ENCODE results near the gene RANBP10. TPM values are rescaled to one million over a fixed set of nuclear protein-coding genes. Genes with fewer than 3 reads are reported as not detected.

Gene RANBP10
- total and polyA plus RNA-seq, 2 experiments from 2014 or later, result 9.0 to 13.6 TPM

DNA sequence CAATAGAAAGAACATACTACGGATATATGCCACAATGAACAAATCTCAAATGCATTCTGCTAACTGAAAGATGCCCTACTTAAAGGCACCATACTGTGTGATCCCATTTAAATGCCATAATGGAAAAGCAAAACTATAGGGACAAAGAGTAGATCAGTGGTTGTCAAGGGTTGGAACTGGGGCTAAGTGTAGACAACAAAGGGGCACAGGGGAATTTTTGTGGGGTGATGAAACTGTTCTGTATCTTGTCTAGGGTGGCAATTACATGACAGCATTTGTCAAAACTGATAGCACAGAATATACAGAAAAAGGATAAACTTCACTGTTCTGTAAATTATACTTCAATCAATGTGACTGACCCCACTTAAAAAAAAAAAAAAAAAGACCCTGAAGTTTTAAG, 104.9 kb downstream of the RANBP10 start (continued):
- TF ChIP-seq, protein P1, sequence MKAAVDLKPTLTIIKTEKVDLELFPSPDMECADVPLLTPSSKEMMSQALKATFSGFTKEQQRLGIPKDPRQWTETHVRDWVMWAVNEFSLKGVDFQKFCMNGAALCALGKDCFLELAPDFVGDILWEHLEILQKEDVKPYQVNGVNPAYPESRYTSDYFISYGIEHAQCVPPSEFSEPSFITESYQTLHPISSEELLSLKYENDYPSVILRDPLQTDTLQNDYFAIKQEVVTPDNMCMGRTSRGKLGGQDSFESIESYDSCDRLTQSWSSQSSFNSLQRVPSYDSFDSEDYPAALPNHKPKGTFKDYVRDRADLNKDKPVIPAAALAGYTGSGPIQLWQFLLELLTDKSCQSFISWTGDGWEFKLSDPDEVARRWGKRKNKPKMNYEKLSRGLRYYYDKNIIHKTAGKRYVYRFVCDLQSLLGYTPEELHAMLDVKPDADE (IDR thresholded peaks at IDR 0.05), result no peak
- TF ChIP-seq CREB1 (CRISPR knock-in tag; IDR thresholded peaks at IDR 0.05; ENCODE audit: low read depth), result no peak
- no peak for TF ChIP-seq EZH2 (IDR thresholded peaks at IDR 0.05; ENCODE audit: low read depth, unreplicated experiment)
- TF ChIP-seq ZNF114 (CRISPR knock-in tag; IDR thresholded peaks at IDR 0.05), result no peak

DNA sequence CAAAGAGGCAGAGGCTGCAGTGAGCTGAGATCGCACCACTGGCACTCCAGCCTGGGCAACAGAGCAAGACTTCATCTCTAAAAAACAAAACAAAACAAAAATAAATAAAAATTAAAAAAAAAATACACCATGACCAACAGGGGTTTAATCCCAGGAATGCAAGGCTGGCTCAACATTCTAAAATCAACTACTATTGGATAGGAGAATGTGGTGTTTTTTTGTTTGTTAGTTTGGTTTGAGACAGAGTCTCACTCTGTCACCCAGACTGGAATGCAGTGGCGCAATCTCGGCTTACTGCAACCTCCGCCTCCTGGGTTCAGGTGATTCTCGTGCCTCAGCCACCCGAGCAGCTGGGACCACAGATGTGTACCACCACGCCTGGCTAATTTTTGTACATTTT, 107.1 kb downstream of the RANBP10 start:
- no peaks in the 10 kb centered on the region for H3K4me1 ChIP-seq (ENCODE audit: insufficient read depth)
- peaks cover 6% of the 10 kb centered on the region; the same call in 2 of the 3 replicates for H3K36me3 Mint-ChIP-seq (ENCODE audit: low read depth)
- no peak for TF ChIP-seq NANOG (IDR thresholded peaks at IDR 0.05; ENCODE audit: borderline replicate concordance)
- TF ChIP-seq POLR2AphosphoS5 (IDR thresholded peaks at IDR 0.05; ENCODE audit: low read depth), result no peak
- TF ChIP-seq, protein P1 (IDR thresholded peaks at IDR 0.05), result no peak
- TF ChIP-seq, protein P2, sequence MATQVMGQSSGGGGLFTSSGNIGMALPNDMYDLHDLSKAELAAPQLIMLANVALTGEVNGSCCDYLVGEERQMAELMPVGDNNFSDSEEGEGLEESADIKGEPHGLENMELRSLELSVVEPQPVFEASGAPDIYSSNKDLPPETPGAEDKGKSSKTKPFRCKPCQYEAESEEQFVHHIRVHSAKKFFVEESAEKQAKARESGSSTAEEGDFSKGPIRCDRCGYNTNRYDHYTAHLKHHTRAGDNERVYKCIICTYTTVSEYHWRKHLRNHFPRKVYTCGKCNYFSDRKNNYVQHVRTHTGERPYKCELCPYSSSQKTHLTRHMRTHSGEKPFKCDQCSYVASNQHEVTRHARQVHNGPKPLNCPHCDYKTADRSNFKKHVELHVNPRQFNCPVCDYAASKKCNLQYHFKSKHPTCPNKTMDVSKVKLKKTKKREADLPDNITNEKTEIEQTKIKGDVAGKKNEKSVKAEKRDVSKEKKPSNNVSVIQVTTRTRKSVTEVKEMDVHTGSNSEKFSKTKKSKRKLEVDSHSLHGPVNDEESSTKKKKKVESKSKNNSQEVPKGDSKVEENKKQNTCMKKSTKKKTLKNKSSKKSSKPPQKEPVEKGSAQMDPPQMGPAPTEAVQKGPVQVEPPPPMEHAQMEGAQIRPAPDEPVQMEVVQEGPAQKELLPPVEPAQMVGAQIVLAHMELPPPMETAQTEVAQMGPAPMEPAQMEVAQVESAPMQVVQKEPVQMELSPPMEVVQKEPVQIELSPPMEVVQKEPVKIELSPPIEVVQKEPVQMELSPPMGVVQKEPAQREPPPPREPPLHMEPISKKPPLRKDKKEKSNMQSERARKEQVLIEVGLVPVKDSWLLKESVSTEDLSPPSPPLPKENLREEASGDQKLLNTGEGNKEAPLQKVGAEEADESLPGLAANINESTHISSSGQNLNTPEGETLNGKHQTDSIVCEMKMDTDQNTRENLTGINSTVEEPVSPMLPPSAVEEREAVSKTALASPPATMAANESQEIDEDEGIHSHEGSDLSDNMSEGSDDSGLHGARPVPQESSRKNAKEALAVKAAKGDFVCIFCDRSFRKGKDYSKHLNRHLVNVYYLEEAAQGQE (IDR thresholded peaks at IDR 0.05; ENCODE audit: unreplicated experiment), result no peak
- TF ChIP-seq ZNF331 (CRISPR knock-in tag; IDR thresholded peaks at IDR 0.05; ENCODE audit: low read depth), result no peak
- no peak overlapping the region for H3K27ac ChIP-seq (ENCODE audit: low read depth)
- no peaks in the 10 kb centered on the region for H3K9me3 Mint-ChIP-seq
- no peaks in the 10 kb centered on the region for H3K27me3 ChIP-seq (ENCODE audit: insufficient read depth)
- no peaks in the 10 kb centered on the region for H3K36me3 ChIP-seq (ENCODE audit: insufficient read depth)
- peaks cover 10% of the 10 kb centered on the region for H4K20me1 ChIP-seq (replicated peaks; ENCODE audit: insufficient read depth)
- H3K79me2 ChIP-seq (replicated peaks; ENCODE audit: insufficient read depth), result peaks cover 54% of the 10 kb centered on the region
- no peaks in the 10 kb centered on the region for H3K9me2 ChIP-seq (ENCODE audit: insufficient read depth)
- ATAC-seq (no peak), DNase-seq (ENCODE audit: low spot score) (no peak)
- H2AFZ ChIP-seq, result no peak overlapping the region
- H3K4me1 Mint-ChIP-seq, result 0 out of 3 replicates have a peak, but pooled peaks cover 2% of the 10 kb centered on the region
- H3K27me3 Mint-ChIP-seq (ENCODE audit: insufficient read depth, low read depth, poor library complexity), result no peaks in the 10 kb centered on the region
- no peak overlapping the region for H3K4me3 Mint-ChIP-seq
- no peak overlapping the region for H3K27ac Mint-ChIP-seq
- no peaks in the 10 kb centered on the region for H3F3A ChIP-seq (replicated peaks; ENCODE audit: low read depth)
- H3K4me3 ChIP-seq, result no peak overlapping the region
- H3K4me2 ChIP-seq, result no peak overlapping the region
